Endothelial cell of umbilical vein (primary cell): ENCODE data around the gene RNF150. TPM values are rescaled to one million over a fixed set of nuclear protein-coding genes. Genes with fewer than 3 reads are reported as not detected.

ENCODE experiments used
- BruUV-seq: library from RNA; stranded (reverse); fragments of 400-500 nt; replicated peaks from 2 replicates; lab custom pipeline; 2021; lab: Mats Ljungman, UMichigan
- CTCF ChIA-PET: fragments of 300-600, 350-600 bp; sonication (Branson Sonifier 250); formaldehyde crosslinking; loops from one replicate; lab custom pipeline; 2021; ENCODE audit warnings: antibody characterized with exemption, inconsistent platforms; lab: Charles Lee
- POLR2A ChIA-PET: fragments of 300-600, 350-600 bp; sonication (Branson Sonifier 250); formaldehyde crosslinking; loops from one replicate; lab custom pipeline; 2021; ENCODE audit warnings: antibody characterized with exemption, inconsistent platforms; lab: Charles Lee
- DNase-seq: peaks from one replicate; pipeline ENCODE4 v3.0.0-alpha.2; 2011; ENCODE audit warnings: low read depth, low spot score
- FAIRE-seq: peaks from 2 replicates; lab custom pipeline; 2011; peaks lifted over from hg19 to GRCh38; lab: Jason Lieb, UNC
- H2AFZ ChIP-seq: 2 replicates; pipeline ENCODE4 v1.6.0; 2012; ENCODE audit warnings: low read depth, low read length, control low read depth, inconsistent platforms
- H3K27ac ChIP-seq: 2 replicates; pipeline ENCODE4 v1.5.1; 2011; ENCODE audit warnings: low read depth, mild to moderate bottlenecking, control low read depth, low read length, moderate library complexity; ENCODE audit not compliant: insufficient read depth
- H3K27me3 ChIP-seq, 2 experiments: 2 replicates each; pipeline versions ENCODE4 v1.6.0 to v1.6.1; 2011; ENCODE audit warnings: low read length in 2 of 2, mixed read lengths in 1 of 2; ENCODE audit not compliant: control insufficient read depth in 2 of 2, insufficient read depth in 2 of 2
- H3K36me3 ChIP-seq, 2 experiments: 2 replicates in 1 of 2; 3 replicates in 1 of 2; pipeline ENCODE4 v1.5.1; 2011; ENCODE audit warnings: low read length in 2 of 2, mild to moderate bottlenecking in 1 of 2, moderate library complexity in 1 of 2; ENCODE audit not compliant: control insufficient read depth in 2 of 2, insufficient read depth in 2 of 2; ENCODE audit errors: extremely low read depth in 1 of 2
- H3K4me1 ChIP-seq: 3 replicates; pipeline ENCODE4 v1.5.1; 2011; ENCODE audit warnings: mild to moderate bottlenecking, low read length; ENCODE audit not compliant: control insufficient read depth, insufficient read depth; ENCODE audit errors: extremely low read depth
- H3K4me2 ChIP-seq: 2 replicates; pipeline ENCODE4 v1.6.1; 2011; ENCODE audit warnings: low read length, control low read depth, mixed read lengths; ENCODE audit not compliant: insufficient read depth
- H3K4me3 ChIP-seq, 3 experiments: fragments of 200-600 bp in 1 of 3; sonication (generic), shearing (Covaris generic) in 1 of 3; replicated peaks in 1 of 3; 2 replicates each; pipeline ENCODE4 v1.5.1; 2011 to 2016; ENCODE audit warnings: control low read depth in 3 of 3, low read length in 3 of 3, mild to moderate bottlenecking in 2 of 3, inconsistent platforms in 1 of 3, low read depth in 1 of 3, moderate library complexity in 1 of 3; ENCODE audit not compliant: insufficient read depth in 1 of 3
- H3K79me2 ChIP-seq: 2 replicates; pipeline ENCODE4 v1.6.0; 2012; ENCODE audit warnings: low read length, inconsistent platforms; ENCODE audit not compliant: control insufficient read depth, insufficient read depth
- H3K9ac ChIP-seq: replicated peaks from 2 replicates; pipeline ENCODE3; 2011; ENCODE audit warnings: low read length, control low read depth; ENCODE audit not compliant: insufficient read depth; ENCODE audit errors: extremely low read depth
- H3K9me1 ChIP-seq: replicated peaks from 3 replicates; pipeline ENCODE4 v1.6.0; 2011; ENCODE audit warnings: mild to moderate bottlenecking, low read length; ENCODE audit not compliant: control insufficient read depth, insufficient read depth; ENCODE audit errors: extremely low read depth
- H3K9me3 ChIP-seq: replicated peaks from 2 replicates; pipeline ENCODE4 v1.5.1; 2012; ENCODE audit warnings: low read length, inconsistent platforms; ENCODE audit not compliant: control insufficient read depth, insufficient read depth
- H4K20me1 ChIP-seq: replicated peaks from 2 replicates; pipeline ENCODE3; 2011; ENCODE audit warnings: mild to moderate bottlenecking, low read length; ENCODE audit not compliant: control insufficient read depth, insufficient read depth; ENCODE audit errors: extremely low read depth
- EZH2 ChIP-seq: IDR thresholded peaks from 2 replicates; pipeline ENCODE4 v1.6.1; 2012; ENCODE audit warnings: borderline replicate concordance, low read depth, mild to moderate bottlenecking, moderate library complexity, low read length, inconsistent platforms; ENCODE audit not compliant: severe bottlenecking
- FOS ChIP-seq: IDR thresholded peaks from 2 replicates; pipeline ENCODE4 v1.6.1; 2011; ENCODE audit warnings: mild to moderate bottlenecking, low read length, moderate library complexity, borderline replicate concordance; ENCODE audit not compliant: insufficient read depth
- GATA2 ChIP-seq: IDR thresholded peaks from 2 replicates; pipeline ENCODE4 v1.7.0; 2011; ENCODE audit warnings: low read depth, mild to moderate bottlenecking, moderate library complexity, mixed read lengths, low read length; ENCODE audit not compliant: insufficient read length, insufficient read depth
- JUN ChIP-seq: IDR thresholded peaks from 2 replicates; pipeline ENCODE4 v1.6.1; 2011; ENCODE audit warnings: borderline replicate concordance, low read depth; ENCODE audit not compliant: insufficient read length, insufficient read depth
- MAX ChIP-seq: IDR thresholded peaks from 2 replicates; pipeline ENCODE4 v1.6.1; 2011; ENCODE audit not compliant: insufficient read depth, insufficient read length
- MYC ChIP-seq: IDR thresholded peaks from one replicate; pipeline ENCODE4 v1.6.1; 2011; ENCODE audit warnings: mild to moderate bottlenecking, low read depth, low read length
- POLR2A ChIP-seq: IDR thresholded peaks from 2 replicates; pipeline ENCODE4 v1.6.1; 2012; ENCODE audit warnings: low read depth, mild to moderate bottlenecking, control low read depth, low read length
- POLR2AphosphoS5 ChIP-seq: IDR thresholded peaks from 2 replicates; pipeline ENCODE4 v1.6.1; 2012; ENCODE audit warnings: low read depth, mild to moderate bottlenecking, control low read depth, low read length, moderate library complexity; ENCODE audit not compliant: insufficient read depth
- dilution Hi-C: fragments of 300-500 bp; cut with MboI; formaldehyde crosslinking; loops from one replicate; pipeline ENCODE4 v1.15.0; 2019; ENCODE audit warnings: low sequenced_read_pairs; ENCODE audit not compliant: extremely low pct_ligation_motif_present
- intact Hi-C: fragments of 100-400 bp; cut with micrococcal nuclease; formaldehyde crosslinking; loops from one replicate; pipeline ENCODE4 v1.10.0; 2022
- polyA plus RNA-seq, 4 experiments: library from polyadenylated mRNA; depleted of rRNA in 3 of 4; stranded (reverse) in 3 of 4; unstranded in 1 of 4; fragments of >200 nt; gene quantifications; 2 replicates each; pipeline versions ENCODE4 v1.2.1 to v1.2.3, GENCODE V29; 2011 to 2012; ENCODE audit warnings: missing spikeins in 1 of 4
- total RNA-seq: library from RNA; stranded (reverse); gene quantifications from 2 replicates; pipeline ENCODE4 v1.2.3, GENCODE V29; 2021
- TF ChIP-seq, protein P1 (sequence below), 2 donors: IDR thresholded peaks; 1 replicate in 1 of 2; 2 replicates in 1 of 2; pipeline ENCODE4 v1.5.1; 2011; ENCODE audit warnings: low read length in 2 of 2, mild to moderate bottlenecking in 2 of 2, moderate library complexity in 2 of 2, control low read depth in 1 of 2, inconsistent platforms in 1 of 2, low read depth in 1 of 2; ENCODE audit not compliant: insufficient read depth in 1 of 2; ENCODE audit errors: extremely low read depth in 1 of 2

RNF150 gene
- total and polyA plus RNA-seq, 2 donors (not counting 3 experiments of a cell fraction or from before 2014, with no cell fraction given) = 0.33 to 0.35 TPM

DNA sequence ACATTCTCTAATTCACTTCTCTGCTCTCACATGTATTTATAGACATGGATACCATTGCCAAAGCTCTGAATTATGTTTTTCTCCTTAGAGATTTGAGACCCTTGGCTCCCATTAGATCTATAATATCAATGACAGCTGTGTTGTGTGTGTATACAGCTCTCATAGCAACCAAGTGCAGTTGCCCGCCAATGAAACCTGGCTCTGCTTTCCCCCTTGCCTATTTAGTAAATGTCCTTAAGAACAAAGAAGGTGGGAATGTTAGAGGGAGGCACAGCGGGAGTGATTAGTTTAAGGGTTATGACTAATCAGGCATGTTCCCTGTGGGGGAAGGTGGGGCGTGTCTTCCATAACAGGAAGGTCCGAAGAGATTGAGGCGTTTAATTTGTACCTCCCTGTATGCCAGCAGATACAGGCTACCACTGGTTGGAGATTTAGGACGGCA, 276.6 kb downstream of the RNF150 start:
- no peaks in the 10 kb centered on the region for H3K79me2 ChIP-seq
- no TSS peak for BruUV-seq
- intact Hi-C loops (no loop called here), dilution Hi-C loops (no loop called here)
- H3K4me2 ChIP-seq = no peak overlapping the region
- no peaks in the 10 kb centered on the region for H3K9me1 ChIP-seq
- H3K9me3 ChIP-seq = no peaks in the 10 kb centered on the region
- DNase-seq = no peak
- TF ChIP-seq JUN (no peak), MAX (no peak), POLR2AphosphoS5 (no peak), MYC (no peak), POLR2A (no peak), FOS (no peak), GATA2 (no peak), EZH2 (no peak)
- TF ChIP-seq, protein P1, sequence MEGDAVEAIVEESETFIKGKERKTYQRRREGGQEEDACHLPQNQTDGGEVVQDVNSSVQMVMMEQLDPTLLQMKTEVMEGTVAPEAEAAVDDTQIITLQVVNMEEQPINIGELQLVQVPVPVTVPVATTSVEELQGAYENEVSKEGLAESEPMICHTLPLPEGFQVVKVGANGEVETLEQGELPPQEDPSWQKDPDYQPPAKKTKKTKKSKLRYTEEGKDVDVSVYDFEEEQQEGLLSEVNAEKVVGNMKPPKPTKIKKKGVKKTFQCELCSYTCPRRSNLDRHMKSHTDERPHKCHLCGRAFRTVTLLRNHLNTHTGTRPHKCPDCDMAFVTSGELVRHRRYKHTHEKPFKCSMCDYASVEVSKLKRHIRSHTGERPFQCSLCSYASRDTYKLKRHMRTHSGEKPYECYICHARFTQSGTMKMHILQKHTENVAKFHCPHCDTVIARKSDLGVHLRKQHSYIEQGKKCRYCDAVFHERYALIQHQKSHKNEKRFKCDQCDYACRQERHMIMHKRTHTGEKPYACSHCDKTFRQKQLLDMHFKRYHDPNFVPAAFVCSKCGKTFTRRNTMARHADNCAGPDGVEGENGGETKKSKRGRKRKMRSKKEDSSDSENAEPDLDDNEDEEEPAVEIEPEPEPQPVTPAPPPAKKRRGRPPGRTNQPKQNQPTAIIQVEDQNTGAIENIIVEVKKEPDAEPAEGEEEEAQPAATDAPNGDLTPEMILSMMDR (IDR thresholded peaks at IDR 0.05; ENCODE audit: extremely low read depth in 1 of 2, insufficient read depth in 1 of 2, low read depth in 1 of 2, low read length in 2 of 2) = no peak
- CTCF ChIA-PET = interaction anchor here (1.1 kb wide), 1 partner anchor 496 kb away, joined by 4 read pairs; no protein-coding TSS in a partner anchor
- H3K27ac ChIP-seq = no peak overlapping the region
- no peak for FAIRE-seq
- H3K27me3 ChIP-seq = peaks cover 6 to 8% of the 10 kb centered on the region in 2 experiments
- no peak overlapping the region for H3K9ac ChIP-seq
- H3K36me3 ChIP-seq = no peaks in the 10 kb centered on the region
- no peak overlapping the region for H3K4me3 ChIP-seq
- no peak overlapping the region for H2AFZ ChIP-seq
- no peaks in the 10 kb centered on the region for H4K20me1 ChIP-seq
- POLR2A ChIA-PET = no interaction called here
- no peaks in the 10 kb centered on the region for H3K4me1 ChIP-seq
